H9 (cell line): ENCODE measurements around the gene TBC1D23. TPM values are rescaled to one million over a fixed set of nuclear protein-coding genes. Genes with fewer than 3 reads are reported as not detected.

Source experiments
- DNase-seq: peaks from one replicate; pipeline ENCODE4 v3.0.0-alpha.2; 2017
- H2AFZ ChIP-seq: one replicate; pipeline ENCODE4 v1.6.1; 2013; ENCODE audit warnings: mild to moderate bottlenecking, low read length, control low read depth, moderate library complexity
- H2AK5ac ChIP-seq: 2 replicates; pipeline ENCODE4 v1.6.1; 2013; ENCODE audit warnings: low read length, control low read depth, mixed read lengths; ENCODE audit not compliant: insufficient read length
- H2BK120ac ChIP-seq: one replicate; pipeline ENCODE4 v1.6.1; 2013; ENCODE audit warnings: low read depth, mild to moderate bottlenecking, low read length, control low read depth, inconsistent platforms; ENCODE audit not compliant: poor library complexity, severe bottlenecking
- H2BK12ac ChIP-seq: 2 replicates; pipeline ENCODE4 v1.6.1; 2013; ENCODE audit warnings: low read length, control low read depth, mixed read lengths, low read depth; ENCODE audit not compliant: insufficient read length
- H2BK15ac ChIP-seq: 2 replicates; pipeline ENCODE4 v1.6.1; 2013; ENCODE audit warnings: low read depth, low read length, control low read depth
- H2BK20ac ChIP-seq: one replicate; pipeline ENCODE4 v1.6.1; 2013; ENCODE audit warnings: low read depth, mild to moderate bottlenecking, low read length, control low read depth, inconsistent platforms; ENCODE audit not compliant: poor library complexity, severe bottlenecking
- H2BK5ac ChIP-seq: 2 replicates; pipeline ENCODE4 v1.6.1; 2013; ENCODE audit warnings: low read length, control low read depth, mixed read lengths; ENCODE audit not compliant: insufficient read length
- H3K14ac ChIP-seq: 2 replicates; pipeline ENCODE4 v1.6.1; 2013; ENCODE audit warnings: low read length, control low read depth; ENCODE audit not compliant: insufficient read depth
- H3K18ac ChIP-seq: 2 replicates; pipeline ENCODE4 v1.6.1; 2013; ENCODE audit warnings: low read depth, mild to moderate bottlenecking, mixed read lengths, low read length, control low read depth; ENCODE audit not compliant: insufficient read length
- H3K23ac ChIP-seq: 2 replicates; pipeline ENCODE4 v1.6.1; 2013; ENCODE audit warnings: low read length, control low read depth, mixed read lengths, low read depth; ENCODE audit not compliant: insufficient read length
- H3K23me2 ChIP-seq: 2 replicates; pipeline ENCODE4 v1.6.1; 2013; ENCODE audit warnings: low read depth, mild to moderate bottlenecking, mixed read lengths, low read length, control low read depth; ENCODE audit not compliant: insufficient read length, poor library complexity, severe bottlenecking
- H3K27ac ChIP-seq: 2 replicates; pipeline ENCODE4 v1.5.1; 2013; ENCODE audit warnings: low read length, control low read depth, mixed read lengths, low read depth; ENCODE audit not compliant: insufficient read length
- H3K27me3 ChIP-seq: 2 replicates; pipeline ENCODE4 v1.6.1; 2013; ENCODE audit warnings: low read length, control low read depth, inconsistent platforms; ENCODE audit not compliant: insufficient read depth
- H3K4ac ChIP-seq: 2 replicates; pipeline ENCODE4 v1.6.1; 2013; ENCODE audit warnings: low read depth, mild to moderate bottlenecking, control low read depth, inconsistent platforms, low read length, moderate library complexity
- H3K4me1 ChIP-seq: 2 replicates; pipeline ENCODE4 v1.6.1; 2013; ENCODE audit warnings: low read length, control low read depth, inconsistent platforms; ENCODE audit not compliant: insufficient read depth
- H3K4me2 ChIP-seq: 2 replicates; pipeline ENCODE4 v1.6.1; 2013; ENCODE audit warnings: low read length, control low read depth, mixed read lengths; ENCODE audit not compliant: insufficient read length, insufficient read depth
- H3K56ac ChIP-seq: 2 replicates; pipeline ENCODE4 v1.6.1; 2013; ENCODE audit warnings: low read depth, mild to moderate bottlenecking, mixed read lengths, low read length, control low read depth; ENCODE audit not compliant: insufficient read length
- H3K79me1 ChIP-seq: 2 replicates; pipeline ENCODE4 v1.6.1; 2013; ENCODE audit warnings: low read depth, mild to moderate bottlenecking, moderate library complexity, low read length, control low read depth, inconsistent platforms; ENCODE audit not compliant: insufficient read depth, poor library complexity, severe bottlenecking
- H3K79me2 ChIP-seq: 2 replicates; pipeline ENCODE4 v1.6.1; 2013; ENCODE audit warnings: low read length, control low read depth, inconsistent platforms; ENCODE audit not compliant: insufficient read depth
- H3K9ac ChIP-seq: 2 replicates; pipeline ENCODE4 v1.6.1; 2013; ENCODE audit warnings: low read length, control low read depth, mixed read lengths; ENCODE audit not compliant: insufficient read length; ENCODE audit errors: extremely low read depth
- H3K9me3 ChIP-seq: one replicate; pipeline ENCODE4 v1.6.1; 2013; ENCODE audit warnings: low read depth, low read length, inconsistent platforms; ENCODE audit not compliant: control insufficient read depth
- H3T11ph ChIP-seq: one replicate; pipeline ENCODE4 v1.6.1; 2013; ENCODE audit warnings: mild to moderate bottlenecking, low read length, control low read depth, inconsistent platforms
- H4K20me1 ChIP-seq: one replicate; pipeline ENCODE4 v1.6.1; 2013; ENCODE audit not compliant: control insufficient read depth, insufficient read length, insufficient read depth
- H4K5ac ChIP-seq: 2 replicates; pipeline ENCODE4 v1.6.1; 2013; ENCODE audit warnings: low read depth, mild to moderate bottlenecking, mixed read lengths, low read length, control low read depth; ENCODE audit not compliant: insufficient read length
- H4K8ac ChIP-seq: replicated peaks from 2 replicates; pipeline ENCODE4 v1.6.1; 2013; ENCODE audit warnings: low read length, control low read depth, mixed read lengths, low read depth; ENCODE audit not compliant: insufficient read length
- H4K91ac ChIP-seq: 2 replicates; pipeline ENCODE4 v1.6.1; 2013; ENCODE audit warnings: low read depth, mild to moderate bottlenecking, moderate library complexity, mixed read lengths, low read length, control low read depth; ENCODE audit not compliant: insufficient read length
- H3K27ac Mint-ChIP-seq, 3 experiments: 2 replicates in 2 of 3; 3 replicates in 1 of 3; pipeline ENCODE4 v1.8.0; 2020 to 2021; ENCODE audit warnings: mixed read lengths in 3 of 3, mild to moderate bottlenecking in 1 of 3, moderate library complexity in 1 of 3
- H3K27me3 Mint-ChIP-seq: 2 replicates; pipeline ENCODE4 v1.8.0; 2021; ENCODE audit warnings: low read depth, mild to moderate bottlenecking, moderate library complexity, mixed read lengths
- H3K36me3 Mint-ChIP-seq, 3 experiments: 2 replicates in 2 of 3; 3 replicates in 1 of 3; pipeline ENCODE4 v1.8.0; 2020 to 2021; ENCODE audit warnings: low read depth in 3 of 3, mixed read lengths in 3 of 3; ENCODE audit not compliant: insufficient read depth in 1 of 3
- H3K4me1 Mint-ChIP-seq, 2 experiments: 2 replicates each; pipeline ENCODE4 v1.8.0; 2020; ENCODE audit warnings: mixed read lengths in 2 of 2
- H3K4me3 Mint-ChIP-seq, 2 experiments: 2 replicates in 1 of 2; 3 replicates in 1 of 2; pipeline ENCODE4 v1.8.0; 2020 to 2021; ENCODE audit warnings: mild to moderate bottlenecking in 2 of 2, mixed read lengths in 2 of 2, moderate library complexity in 1 of 2
- H3K9me3 Mint-ChIP-seq, 2 experiments: 2 replicates in 1 of 2; 3 replicates in 1 of 2; pipeline ENCODE4 v1.8.0; 2020; ENCODE audit warnings: mild to moderate bottlenecking in 2 of 2, mixed read lengths in 2 of 2, moderate library complexity in 1 of 2
- CTCF ChIP-seq: fragments of 200-600 bp; sonication (generic); conservative IDR thresholded peaks from 3 replicates; pipeline ENCODE4 v1.8.0; 2021; ENCODE audit warnings: antibody characterized with exemption, mild to moderate bottlenecking
- WGBS: extraction: QIAGEN DNeasy Blood & Tissue Kit; methylation state at CpG from one replicate; pipeline ENCODE4 v1.1.7; 2013; ENCODE audit warnings: missing lambda C conversion rate, low lambda C conversion rate, mixed read lengths; ENCODE audit not compliant: insufficient read length; ENCODE audit errors: extremely low coverage; 5-methylcytosine and 5-hydroxymethylcytosine counted together
- total RNA-seq: library from RNA; stranded (reverse); gene quantifications from 2 replicates; pipeline ENCODE4 v1.2.1, GENCODE V29; 2021

TBC1D23 gene
- total RNA-seq, 1 experiment from 2014 or later: 37.1 TPM

- no CpG with 5 or more reads among the region's 5 CpGs for WGBS
- Histone ChIP-seq H2BK15ac (no peak overlapping the region), H2AFZ (no peak overlapping the region), H2BK20ac (no peak overlapping the region), H2BK12ac (no peak overlapping the region), H3K27me3 (no peaks in the 10 kb centered on the region), H3K9ac (no peak overlapping the region), H3K4me1 (no peaks in the 10 kb centered on the region), H3K79me1 (no peaks in the 10 kb centered on the region), H3K18ac (no peak overlapping the region), H3K14ac (no peak overlapping the region), H2BK5ac (no peak overlapping the region), H3K56ac (no peak overlapping the region), H4K91ac (no peak overlapping the region), H3K27ac (no peak overlapping the region), H3K79me2 (no peaks in the 10 kb centered on the region), H4K8ac (no peak overlapping the region), H2BK120ac (no peak overlapping the region), H3K4ac (no peak overlapping the region), H3K23ac (no peak overlapping the region), H4K5ac (no peak overlapping the region), H3K23me2 (peaks cover 5% of the 10 kb centered on the region), H3T11ph (no peak overlapping the region), H3K9me3 (no peaks in the 10 kb centered on the region), H4K20me1 (no peaks in the 10 kb centered on the region), H2AK5ac (no peak overlapping the region), H3K4me2 (no peak overlapping the region)
- peaks cover 7 to 11% of the 10 kb centered on the region in 2 experiments for H3K4me1 Mint-ChIP-seq
- peaks cover 11% of the 10 kb centered on the region for H3K27me3 Mint-ChIP-seq
- peaks cover 8 to 21% (median 15%) of the 10 kb centered on the region in 3 experiments; a peak in 6 of 7 replicates for H3K36me3 Mint-ChIP-seq
- H3K4me3 Mint-ChIP-seq: no peak overlapping the region
- DNase-seq: no peak
- H3K9me3 Mint-ChIP-seq: peaks cover 9 to 14% of the 10 kb centered on the region in 2 experiments
- TF ChIP-seq CTCF: no peak
- H3K27ac Mint-ChIP-seq: no peak overlapping the region
Observed at GRCh38 chr3:100330651-100331050, 69.9 kb downstream of the TBC1D23 start.
